PFSK-1 (cell line): ENCODE results near the gene MARK1. TPM values are rescaled to one million over a fixed set of nuclear protein-coding genes. Genes with fewer than 3 reads are reported as not detected.

Experiments used
- FOXP2 ChIP-seq: optimal IDR thresholded peaks from 2 replicates; pipeline ENCODE3; 2011; ENCODE audit warnings: borderline replicate concordance, control low read depth, inconsistent platforms; ENCODE audit not compliant: insufficient read depth; ENCODE audit errors: extremely low read length, extremely low read depth
- POLR2AphosphoS5 ChIP-seq: IDR thresholded peaks from 2 replicates; pipeline ENCODE4 v1.6.1; 2012; ENCODE audit warnings: low read depth, mild to moderate bottlenecking, control low read depth, low read length, moderate library complexity
- SIN3A ChIP-seq: IDR thresholded peaks from 2 replicates; pipeline ENCODE4 v1.6.1; 2012; ENCODE audit warnings: mild to moderate bottlenecking, low read length, moderate library complexity, borderline replicate concordance; ENCODE audit not compliant: insufficient read depth
- TAF1 ChIP-seq: IDR thresholded peaks from 2 replicates; pipeline ENCODE4 v1.6.1; 2012; ENCODE audit warnings: low read length, control low read depth, borderline replicate concordance; ENCODE audit not compliant: insufficient read depth
- polyA plus RNA-seq: library from polyadenylated mRNA; unstranded; fragments of >200 nt; gene quantifications from one replicate; pipeline ENCODE4 v1.2.1, GENCODE V29; 2012; ENCODE audit warnings: low read depth, missing spikeins; ENCODE audit not compliant: insufficient read length
- TF ChIP-seq, protein P1 (sequence below), 2 experiments: IDR thresholded peaks; 2 replicates each; pipeline versions ENCODE4 v1.6.1 to v1.8.0; 2011 to 2012; ENCODE audit warnings: low read depth in 2 of 2, low read length in 2 of 2, control low read depth in 1 of 2, inconsistent platforms in 1 of 2, mild to moderate bottlenecking in 1 of 2, moderate library complexity in 1 of 2; ENCODE audit not compliant: insufficient read depth in 1 of 2

Gene MARK1
- 0.39 TPM for polyA plus RNA-seq

DNA sequence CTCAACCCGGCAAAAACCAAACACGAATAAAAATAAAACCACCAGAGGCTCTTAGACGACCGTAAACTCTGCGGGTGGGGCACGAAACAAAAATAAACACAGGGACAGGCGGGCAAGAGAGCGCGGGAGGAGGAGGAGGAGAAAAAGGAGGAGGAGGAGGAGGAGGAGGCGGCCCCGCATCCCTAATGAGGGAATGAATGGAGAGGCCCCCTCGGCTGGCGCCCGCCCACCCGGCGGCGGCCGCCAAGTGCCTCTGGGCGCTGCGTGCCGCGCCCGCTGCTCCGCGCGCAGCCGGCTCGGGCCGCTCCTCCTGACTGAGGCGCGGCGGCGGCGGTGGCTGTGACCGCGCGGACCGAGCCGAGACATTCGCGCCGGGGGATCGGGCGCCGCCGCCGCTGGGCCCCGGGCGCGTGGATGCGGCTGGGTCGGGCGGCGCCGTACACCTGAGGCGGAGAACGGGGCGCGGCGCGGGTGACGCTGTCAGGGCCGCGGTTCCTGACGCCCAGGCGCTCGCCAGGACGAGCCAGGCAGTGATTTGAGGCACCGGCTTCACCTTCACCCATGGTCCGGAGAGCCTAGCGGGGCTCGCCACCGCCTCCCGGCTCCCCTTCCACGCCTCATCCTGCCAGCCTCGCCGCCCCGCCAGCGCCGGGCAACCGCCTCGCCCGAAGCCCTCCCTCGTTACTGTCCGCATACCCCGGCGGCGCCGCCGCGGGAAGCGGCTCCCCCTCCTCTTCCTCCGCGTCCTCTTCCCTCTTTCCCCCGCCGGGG, at the start of gene MARK1:
Gene MARK1 (plus strand): TSS at position 229 of the 771 bp plus-strand sequence. CDS start 687 bp downstream, outside the sequence.
- peak; percentile 18 for TF ChIP-seq FOXP2
- TF ChIP-seq, protein P1, sequence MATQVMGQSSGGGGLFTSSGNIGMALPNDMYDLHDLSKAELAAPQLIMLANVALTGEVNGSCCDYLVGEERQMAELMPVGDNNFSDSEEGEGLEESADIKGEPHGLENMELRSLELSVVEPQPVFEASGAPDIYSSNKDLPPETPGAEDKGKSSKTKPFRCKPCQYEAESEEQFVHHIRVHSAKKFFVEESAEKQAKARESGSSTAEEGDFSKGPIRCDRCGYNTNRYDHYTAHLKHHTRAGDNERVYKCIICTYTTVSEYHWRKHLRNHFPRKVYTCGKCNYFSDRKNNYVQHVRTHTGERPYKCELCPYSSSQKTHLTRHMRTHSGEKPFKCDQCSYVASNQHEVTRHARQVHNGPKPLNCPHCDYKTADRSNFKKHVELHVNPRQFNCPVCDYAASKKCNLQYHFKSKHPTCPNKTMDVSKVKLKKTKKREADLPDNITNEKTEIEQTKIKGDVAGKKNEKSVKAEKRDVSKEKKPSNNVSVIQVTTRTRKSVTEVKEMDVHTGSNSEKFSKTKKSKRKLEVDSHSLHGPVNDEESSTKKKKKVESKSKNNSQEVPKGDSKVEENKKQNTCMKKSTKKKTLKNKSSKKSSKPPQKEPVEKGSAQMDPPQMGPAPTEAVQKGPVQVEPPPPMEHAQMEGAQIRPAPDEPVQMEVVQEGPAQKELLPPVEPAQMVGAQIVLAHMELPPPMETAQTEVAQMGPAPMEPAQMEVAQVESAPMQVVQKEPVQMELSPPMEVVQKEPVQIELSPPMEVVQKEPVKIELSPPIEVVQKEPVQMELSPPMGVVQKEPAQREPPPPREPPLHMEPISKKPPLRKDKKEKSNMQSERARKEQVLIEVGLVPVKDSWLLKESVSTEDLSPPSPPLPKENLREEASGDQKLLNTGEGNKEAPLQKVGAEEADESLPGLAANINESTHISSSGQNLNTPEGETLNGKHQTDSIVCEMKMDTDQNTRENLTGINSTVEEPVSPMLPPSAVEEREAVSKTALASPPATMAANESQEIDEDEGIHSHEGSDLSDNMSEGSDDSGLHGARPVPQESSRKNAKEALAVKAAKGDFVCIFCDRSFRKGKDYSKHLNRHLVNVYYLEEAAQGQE (IDR thresholded peaks at IDR 0.05; ENCODE audit: insufficient read depth in 1 of 2, low read depth in 2 of 2, low read length in 2 of 2), result no peak

DNA sequence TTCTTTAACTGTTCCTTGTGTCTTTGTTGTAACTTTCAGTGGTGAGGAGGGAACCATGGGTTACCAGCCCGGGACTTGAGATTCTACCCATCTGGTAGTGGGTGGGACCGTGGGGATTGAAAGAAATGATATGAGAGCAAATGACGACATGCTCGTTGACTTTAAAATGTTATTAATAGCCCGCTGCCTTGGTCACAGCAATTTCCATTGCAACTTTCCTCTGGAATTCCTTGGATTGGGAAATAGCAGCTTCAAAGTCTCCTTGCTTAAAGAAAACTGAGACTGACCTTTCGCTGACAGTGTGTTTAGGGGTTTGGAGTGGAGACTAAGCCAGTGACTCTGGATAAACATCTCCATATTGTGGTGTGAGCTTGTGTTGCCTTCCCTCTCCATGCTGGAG, 44.2 kb upstream of the MARK1 start:
- TF ChIP-seq, protein P1 (IDR thresholded peaks at IDR 0.05; ENCODE audit: insufficient read depth in 1 of 2, low read depth in 2 of 2, low read length in 2 of 2), result no peak
- TF ChIP-seq FOXP2 (no peak), POLR2AphosphoS5 (no peak), SIN3A (no peak), TAF1 (no peak)

DNA sequence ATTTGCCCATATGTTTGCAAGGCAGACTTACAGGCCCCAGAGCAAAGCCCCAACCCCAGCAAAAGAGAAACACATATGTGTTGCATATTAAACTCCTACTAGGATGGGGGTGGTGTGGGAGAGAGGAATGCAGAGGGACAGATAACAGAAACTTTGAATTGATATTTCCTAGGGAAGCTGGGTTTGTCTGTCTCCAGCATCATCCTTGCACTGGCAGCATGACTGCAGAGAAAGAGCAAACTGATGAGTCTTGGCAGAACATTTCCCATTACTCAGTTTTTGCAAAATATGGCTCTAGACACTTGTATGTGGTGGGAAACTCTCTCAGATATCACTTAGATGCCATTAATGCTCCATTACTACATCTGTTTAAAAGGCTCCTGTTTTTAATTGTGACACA, 43.8 kb upstream of the MARK1 start:
- TF ChIP-seq TAF1 (no peak), POLR2AphosphoS5 (no peak), FOXP2 (no peak), SIN3A (no peak)
- TF ChIP-seq, protein P1 (IDR thresholded peaks at IDR 0.05; ENCODE audit: insufficient read depth in 1 of 2, low read depth in 2 of 2, low read length in 2 of 2), result no peak

DNA sequence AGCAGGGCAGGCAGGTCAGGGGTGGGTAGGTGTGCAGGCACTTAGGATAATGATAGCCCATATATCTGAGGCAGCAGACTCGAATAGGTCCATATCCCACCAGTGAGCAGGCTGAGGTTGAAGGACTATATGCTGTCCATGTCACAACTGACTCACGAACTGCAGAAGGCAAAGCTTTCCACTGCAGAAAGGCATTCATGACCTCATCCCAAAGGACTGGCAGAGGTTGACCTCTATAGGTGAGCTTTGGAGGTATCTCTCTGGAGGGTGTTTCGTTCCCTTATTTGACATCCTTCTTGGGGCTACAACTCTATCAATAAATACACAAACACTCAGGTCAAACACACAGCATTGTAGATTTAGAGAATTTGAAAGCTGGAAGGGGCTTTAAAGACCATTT, 42.8 kb upstream of the MARK1 start:
- TF ChIP-seq POLR2AphosphoS5 (no peak), SIN3A (no peak), FOXP2 (no peak)
- TF ChIP-seq, protein P1 (IDR thresholded peaks at IDR 0.05; ENCODE audit: insufficient read depth in 1 of 2, low read depth in 2 of 2, low read length in 2 of 2), result no peak

DNA sequence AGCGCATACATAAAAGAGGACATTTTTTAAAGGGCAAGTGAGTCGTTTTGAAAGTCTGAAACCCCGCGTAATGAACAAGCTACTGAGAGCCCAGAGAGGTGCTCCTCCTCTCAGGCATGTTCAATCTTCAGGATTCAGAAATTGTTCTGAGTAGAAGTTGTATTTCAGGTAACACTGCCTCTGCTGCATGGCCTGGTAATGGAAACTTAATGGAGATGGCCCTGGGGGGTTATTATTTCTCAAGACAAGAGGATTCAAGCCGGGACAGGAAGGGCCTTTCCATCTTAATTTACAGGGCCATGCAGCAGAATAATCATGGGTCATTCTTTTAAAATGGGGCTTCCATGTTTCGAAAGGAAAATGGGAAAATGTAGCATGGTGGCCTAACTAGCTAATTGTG, 42.1 kb upstream of the MARK1 start:
- TF ChIP-seq TAF1 (no peak), POLR2AphosphoS5 (no peak), SIN3A (no peak), FOXP2 (no peak)
- TF ChIP-seq, protein P1 (IDR thresholded peaks at IDR 0.05; ENCODE audit: insufficient read depth in 1 of 2, low read depth in 2 of 2, low read length in 2 of 2), result no peak
